ENCODE data around the gene CPSF3. TPM values are rescaled to one million over a fixed set of nuclear protein-coding genes. Genes with fewer than 3 reads are reported as not detected.
A peak's percentile ranks its signal among the peaks of the same experiment; 100 is the strongest.

The CPSF3 gene
- total RNA-seq, 1 experiment from 2014 or later = 26.5 TPM

DNA sequence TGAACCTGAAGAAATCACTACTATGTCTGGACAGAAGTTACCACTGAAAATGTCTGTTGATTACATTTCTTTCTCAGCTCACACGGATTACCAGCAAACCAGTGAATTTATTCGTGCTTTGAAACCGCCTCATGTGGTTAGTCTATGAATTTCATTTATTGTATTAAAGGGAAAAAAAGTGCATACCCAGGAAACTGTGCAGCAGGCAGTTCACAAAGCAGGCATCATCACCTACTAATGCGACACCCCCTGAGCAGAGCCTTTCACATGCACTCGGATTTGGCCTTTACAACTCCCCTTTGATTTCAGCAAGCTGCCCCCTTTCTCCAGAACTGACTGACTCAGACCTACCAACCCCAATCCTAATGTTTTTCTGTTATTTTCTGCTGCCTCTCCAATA lies 20.1 kb downstream of the CPSF3 start:
- in situ Hi-C loops (cut with HindIII; ENCODE audit: low pct_unique_long_range_greater_than_20kb, low sequenced_read_pairs) = no loop called here
- DNase-seq (ENCODE audit: low read depth) = no peak

DNA sequence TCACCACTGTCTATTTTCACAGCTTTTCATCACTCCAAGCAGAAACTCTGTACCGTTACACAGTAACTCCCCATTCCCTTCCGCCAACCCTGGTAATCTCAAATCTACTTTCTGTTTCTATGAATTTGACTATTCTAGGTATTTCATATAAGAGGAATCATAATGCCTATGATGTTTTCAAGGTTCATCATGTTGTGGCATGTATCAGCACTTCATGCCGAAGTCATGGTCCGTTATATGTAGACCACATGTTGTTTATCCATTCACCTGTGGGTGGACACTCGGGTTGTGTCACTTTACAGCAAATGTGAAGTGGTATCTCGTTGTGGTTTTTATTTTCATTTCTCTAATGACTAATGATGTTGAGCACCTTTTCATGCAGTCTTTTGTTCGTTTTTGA lies 21.6 kb downstream of the CPSF3 start:
- DNase-seq (ENCODE audit: low read depth) = no peak
- in situ Hi-C loops (cut with HindIII; ENCODE audit: low pct_unique_long_range_greater_than_20kb, low sequenced_read_pairs) = no loop called here

DNA sequence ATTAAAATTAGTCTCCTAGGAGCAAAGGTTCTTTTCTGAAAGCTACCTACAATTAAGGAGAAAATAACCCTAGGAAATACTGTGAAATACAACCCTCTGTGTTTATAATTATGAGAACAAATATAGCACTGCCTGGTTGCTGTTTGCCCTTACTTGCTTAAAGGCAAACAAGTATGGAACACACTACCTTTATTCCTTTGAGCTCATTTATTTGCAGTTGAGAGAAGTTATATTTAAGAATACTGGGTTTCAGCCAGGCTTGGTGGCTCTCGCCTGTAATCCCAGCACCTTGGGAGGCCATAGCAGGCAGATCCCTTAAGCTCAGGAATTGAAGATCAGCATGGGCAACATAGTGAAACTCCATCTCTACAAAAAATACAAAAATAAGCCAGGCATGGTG lies 27.8 kb downstream of the CPSF3 start:
- in situ Hi-C loops (cut with HindIII; ENCODE audit: low pct_unique_long_range_greater_than_20kb, low sequenced_read_pairs) = no loop called here
- DNase-seq (ENCODE audit: low read depth) = no peak

DNA sequence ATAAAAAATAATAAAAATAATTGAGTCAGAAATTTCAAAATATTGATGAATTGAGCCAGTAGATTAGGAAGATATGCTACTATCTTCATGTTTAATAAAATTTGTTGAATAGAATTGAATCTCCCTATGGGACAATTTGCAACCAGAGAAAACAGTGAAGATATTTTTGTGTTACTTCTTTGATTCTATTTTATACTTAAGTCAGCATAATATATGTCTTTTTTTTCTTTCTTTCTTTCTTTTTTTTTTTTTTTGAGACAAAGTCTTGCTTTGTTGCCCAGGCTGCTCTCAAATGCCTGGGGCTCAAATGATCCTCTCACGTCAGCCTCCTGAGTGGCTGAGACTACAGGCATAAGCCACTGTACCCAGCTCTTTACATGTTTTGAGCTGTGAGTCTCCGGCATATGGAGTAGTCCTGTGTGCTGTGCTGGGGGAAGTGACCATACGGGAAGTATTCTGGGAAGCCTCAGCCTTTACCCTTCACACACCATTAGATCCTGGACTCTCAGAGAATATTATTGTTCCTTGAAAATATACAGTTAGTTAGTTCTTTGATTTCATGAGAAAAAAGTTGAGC lies 37.1 kb downstream of the CPSF3 start:
- no peak for DNase-seq (ENCODE audit: low read depth)
- in situ Hi-C loops (cut with HindIII; ENCODE audit: low pct_unique_long_range_greater_than_20kb, low sequenced_read_pairs) = no loop called here

DNA sequence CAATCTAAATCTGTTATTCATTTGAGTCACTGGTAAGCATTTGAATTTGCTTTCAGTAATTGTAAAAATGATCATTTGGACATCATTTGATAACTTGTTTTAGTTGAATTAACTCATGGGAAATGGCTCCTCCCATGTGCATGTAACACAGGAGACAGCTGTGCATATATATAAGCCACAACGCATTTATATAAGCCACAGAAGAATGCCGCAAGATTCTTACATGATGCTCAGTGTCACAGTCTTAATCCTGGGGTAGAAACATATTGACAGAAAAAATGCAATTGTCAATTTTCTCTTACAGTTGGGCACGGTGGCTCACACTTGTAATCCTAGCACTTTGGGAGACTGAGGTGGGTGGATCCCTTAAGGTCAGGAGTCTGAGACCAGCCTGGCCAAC lies 37.6 kb downstream of the CPSF3 start:
- in situ Hi-C loops (cut with HindIII; ENCODE audit: low pct_unique_long_range_greater_than_20kb, low sequenced_read_pairs) = no loop called here
- no peak for DNase-seq (ENCODE audit: low read depth)

DNA sequence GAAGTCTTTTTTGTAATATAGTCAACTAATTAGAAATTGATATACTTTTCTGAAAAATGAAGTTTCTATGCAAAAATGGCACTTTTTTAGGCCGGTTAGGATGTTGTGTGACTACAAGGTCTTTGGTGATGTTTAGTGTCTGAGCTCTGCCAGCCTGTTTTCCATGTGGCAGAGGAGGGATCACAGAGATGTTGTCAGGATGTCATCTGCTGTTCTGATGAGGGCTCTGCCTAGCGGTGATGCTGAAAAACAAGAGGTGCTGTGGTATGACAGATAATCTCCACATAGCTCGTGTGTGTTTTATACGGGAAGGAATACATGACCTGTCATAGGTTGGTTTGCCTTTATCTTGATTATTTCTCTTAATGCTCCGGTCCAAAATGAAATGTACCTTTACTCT lies 38.9 kb downstream of the CPSF3 start:
- no peak for DNase-seq (ENCODE audit: low read depth)
- in situ Hi-C loops (cut with HindIII; ENCODE audit: low pct_unique_long_range_greater_than_20kb, low sequenced_read_pairs) = no loop called here

DNA sequence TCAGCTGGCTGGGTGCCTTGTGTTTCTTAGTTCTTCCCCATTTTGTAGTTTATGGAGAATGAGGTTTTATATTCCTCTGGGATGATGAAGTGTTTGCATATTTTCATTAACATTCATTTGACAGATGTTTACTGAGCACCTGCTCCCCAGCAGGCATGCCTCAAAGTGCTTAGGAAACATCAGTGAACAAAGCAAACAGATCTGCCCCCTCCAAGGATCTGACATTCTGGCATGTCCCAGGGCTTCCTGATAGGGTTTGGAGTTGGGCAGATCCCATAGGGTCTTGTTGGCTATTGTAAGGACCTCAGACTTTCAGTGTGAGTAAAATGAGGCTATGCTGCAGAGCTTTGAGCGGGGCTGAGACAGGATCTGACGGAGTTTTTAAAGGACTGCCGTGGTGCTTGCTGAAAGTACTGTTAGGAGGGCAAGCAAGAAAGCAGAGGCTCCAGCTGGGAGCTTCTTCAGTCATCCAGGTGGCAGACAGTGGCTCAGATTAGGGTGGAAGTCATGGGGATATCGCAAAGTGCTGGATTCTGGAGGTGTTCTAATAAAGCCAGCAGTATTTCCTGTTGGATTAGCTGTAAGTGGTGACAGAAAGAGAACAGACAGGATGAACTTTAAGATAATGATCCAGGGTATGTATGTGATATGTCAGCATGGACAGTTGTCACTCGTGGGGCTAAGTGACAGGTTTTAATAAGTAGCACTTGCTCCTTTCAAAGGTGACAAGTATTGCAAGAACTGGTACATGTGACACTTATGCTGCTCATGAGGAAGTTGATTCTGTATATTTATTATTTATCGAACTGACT lies 39.6 kb downstream of the CPSF3 start:
- no peak for DNase-seq (ENCODE audit: low read depth)
- in situ Hi-C loops (cut with HindIII; ENCODE audit: low pct_unique_long_range_greater_than_20kb, low sequenced_read_pairs) = no loop called here

DNA sequence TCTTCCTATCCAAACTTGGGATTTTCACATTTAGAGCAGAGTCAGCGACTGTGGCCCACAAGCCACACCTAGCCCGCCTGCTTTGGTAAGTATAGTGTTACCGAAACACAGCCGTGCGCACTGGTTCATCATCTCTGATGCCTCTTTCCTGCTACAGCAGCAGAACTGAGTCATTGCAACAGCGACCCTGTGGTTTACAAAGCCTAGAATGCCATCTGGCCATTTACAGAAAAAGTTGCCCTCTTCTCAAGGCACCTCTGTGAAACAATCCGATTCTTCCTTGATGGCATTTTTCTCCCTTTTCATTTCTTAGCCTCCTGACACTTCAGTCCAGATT lies 40.2 kb downstream of the CPSF3 start:
- DNase-seq (ENCODE audit: low read depth) = no peak

DNA sequence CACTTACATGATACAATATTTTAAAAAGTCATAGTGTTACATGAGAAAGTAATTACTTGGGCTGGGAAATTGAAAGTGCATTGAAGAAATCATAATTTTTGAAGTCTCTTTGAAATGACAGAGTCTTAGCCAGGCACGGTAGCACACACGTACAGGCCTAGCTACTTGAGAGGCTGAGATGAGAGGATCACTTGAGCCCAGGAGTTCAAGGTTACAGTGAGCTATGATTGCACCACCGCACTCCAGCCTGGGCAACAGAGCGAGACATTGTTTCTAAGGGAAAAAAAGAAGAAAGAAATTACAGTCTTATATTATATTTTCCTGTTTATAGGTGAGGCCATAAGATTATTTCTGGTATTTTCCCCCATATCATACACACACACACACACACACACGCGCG lies 41.7 kb downstream of the CPSF3 start:
- DNase-seq (ENCODE audit: low read depth) = no peak
- in situ Hi-C loops (cut with HindIII; ENCODE audit: low pct_unique_long_range_greater_than_20kb, low sequenced_read_pairs) = no loop called here

More for the DNA sequence above, 40.2 kb downstream of the CPSF3 start:
- in situ Hi-C loops (cut with HindIII; ENCODE audit: low pct_unique_long_range_greater_than_20kb, low sequenced_read_pairs) = no loop called here

DNA sequence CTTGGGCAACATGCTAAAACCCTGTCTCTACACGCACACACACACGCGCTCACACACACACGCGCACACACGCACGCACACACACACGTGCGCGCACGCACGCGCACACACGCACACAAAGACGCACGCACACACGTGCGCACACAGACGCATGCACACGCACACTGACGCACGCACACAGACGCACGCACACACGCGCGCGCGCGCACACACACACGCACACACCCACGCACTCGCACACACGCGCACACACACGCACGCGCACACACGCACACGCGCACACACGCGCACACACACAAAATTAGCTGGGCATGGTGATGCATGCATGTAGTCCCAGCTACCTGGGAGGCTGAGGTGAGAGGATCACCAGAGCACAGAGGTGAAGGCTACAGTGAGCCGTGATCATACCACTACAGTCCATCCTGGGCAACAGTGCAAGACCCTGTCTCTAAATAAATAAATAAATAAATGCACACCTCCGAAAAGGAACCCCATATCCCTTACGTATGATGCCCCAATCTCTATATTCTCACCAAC lies 42.8 kb downstream of the CPSF3 start:
- DNase-seq (ENCODE audit: low read depth) = no peak
- in situ Hi-C loops (cut with HindIII; ENCODE audit: low pct_unique_long_range_greater_than_20kb, low sequenced_read_pairs) = no loop called here

DNA sequence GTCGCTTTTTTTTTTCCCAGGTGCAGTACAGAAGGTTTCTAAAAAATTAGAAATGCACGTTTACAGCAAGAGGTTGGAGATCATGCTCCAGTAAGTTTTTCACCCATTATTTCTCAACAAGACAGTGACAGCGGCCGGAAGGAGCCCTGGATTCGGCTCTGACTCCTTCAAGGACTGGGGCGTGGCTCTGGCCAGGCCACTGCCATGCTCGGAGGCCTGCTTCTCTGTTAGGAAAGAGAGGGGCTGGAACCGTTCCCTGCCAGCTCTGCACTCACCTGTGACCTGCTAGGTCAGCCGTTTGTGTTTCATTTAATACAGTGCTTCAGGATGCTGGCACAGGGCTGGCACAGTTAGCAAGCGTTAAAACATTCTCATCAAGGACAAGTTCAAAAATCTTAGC lies 44.2 kb downstream of the CPSF3 start:
- peak; percentile 67 for DNase-seq (ENCODE audit: low read depth)
- in situ Hi-C loops (cut with HindIII; ENCODE audit: low pct_unique_long_range_greater_than_20kb, low sequenced_read_pairs) = no loop called here

DNA sequence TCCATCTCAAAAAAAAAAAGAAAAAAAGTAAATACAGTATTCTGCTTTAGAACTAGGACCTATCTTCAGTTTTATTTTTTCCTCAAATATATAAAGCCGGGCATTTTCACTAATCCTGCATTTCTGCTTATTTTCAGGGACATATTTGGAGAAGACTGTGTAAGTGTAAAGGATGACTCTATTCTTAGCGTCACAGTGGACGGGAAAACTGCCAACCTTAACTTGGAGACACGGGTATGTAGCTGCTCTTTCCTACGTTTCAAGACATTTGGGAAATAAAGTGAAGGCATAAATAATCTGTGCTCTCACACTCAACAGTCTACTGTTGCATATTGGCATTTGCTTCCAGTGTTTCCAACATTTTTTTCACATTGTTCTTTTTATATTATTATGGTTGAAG lies 47.8 kb downstream of the CPSF3 start:
- in situ Hi-C loops (cut with HindIII; ENCODE audit: low pct_unique_long_range_greater_than_20kb, low sequenced_read_pairs) = no loop called here
- no peak for DNase-seq (ENCODE audit: low read depth)

DNA sequence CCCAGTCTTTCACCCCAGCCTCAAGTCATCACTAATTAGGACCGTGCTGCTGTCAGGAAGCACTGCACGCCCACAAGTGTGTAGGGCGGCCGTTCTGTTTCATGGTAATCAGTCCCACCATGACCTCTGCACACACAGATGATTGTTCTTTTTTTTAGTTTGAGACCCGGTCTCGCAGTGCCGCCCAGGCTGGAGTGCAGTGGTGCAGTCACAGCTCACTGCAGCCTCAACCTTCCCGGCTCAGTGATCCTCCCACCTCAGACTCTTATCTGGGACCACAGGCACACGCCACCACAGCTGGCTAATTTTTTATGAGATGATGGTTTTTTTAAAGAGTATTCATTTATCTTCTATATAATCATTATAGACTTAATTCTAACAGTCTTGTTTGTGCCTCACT lies 49.1 kb downstream of the CPSF3 start:
- in situ Hi-C loops (cut with HindIII; ENCODE audit: low pct_unique_long_range_greater_than_20kb, low sequenced_read_pairs) = no loop called here
- no peak for DNase-seq (ENCODE audit: low read depth)

DNA sequence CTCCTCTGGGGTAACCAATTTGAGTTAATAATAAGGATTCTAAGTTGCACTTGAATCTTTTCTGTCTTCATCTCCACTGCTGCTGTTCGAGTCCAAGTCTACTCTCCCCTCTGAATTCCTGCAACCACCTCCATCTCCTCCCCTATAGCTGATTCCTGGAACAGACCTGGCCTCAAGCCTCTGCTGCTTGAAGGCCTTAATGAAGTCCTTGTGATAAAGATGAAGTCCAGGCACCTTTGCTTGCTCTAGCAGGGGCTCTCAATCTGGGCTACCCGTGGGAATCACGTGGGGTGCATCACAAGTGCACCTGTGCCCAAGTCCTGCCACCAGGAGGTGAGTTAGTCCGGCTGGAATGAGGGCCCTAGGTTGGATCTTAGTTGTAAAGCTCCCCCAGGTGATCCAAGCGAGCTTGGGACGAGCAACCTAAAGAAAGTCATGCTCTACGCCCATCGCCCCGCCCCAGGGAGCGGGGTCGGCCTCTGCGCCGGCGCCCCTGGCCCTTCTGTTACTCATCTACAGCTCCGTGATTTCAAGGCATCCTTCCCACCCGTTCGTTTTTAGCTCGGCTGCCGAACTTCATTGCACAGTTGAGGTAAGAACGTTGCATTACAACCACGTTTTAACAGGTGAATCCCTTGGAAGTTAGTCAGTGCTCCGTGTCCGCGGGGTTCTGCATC lies 50.0 kb downstream of the CPSF3 start:
- no peak for DNase-seq (ENCODE audit: low read depth)
- in situ Hi-C loops (cut with HindIII; ENCODE audit: low pct_unique_long_range_greater_than_20kb, low sequenced_read_pairs) = no loop called here

DNA sequence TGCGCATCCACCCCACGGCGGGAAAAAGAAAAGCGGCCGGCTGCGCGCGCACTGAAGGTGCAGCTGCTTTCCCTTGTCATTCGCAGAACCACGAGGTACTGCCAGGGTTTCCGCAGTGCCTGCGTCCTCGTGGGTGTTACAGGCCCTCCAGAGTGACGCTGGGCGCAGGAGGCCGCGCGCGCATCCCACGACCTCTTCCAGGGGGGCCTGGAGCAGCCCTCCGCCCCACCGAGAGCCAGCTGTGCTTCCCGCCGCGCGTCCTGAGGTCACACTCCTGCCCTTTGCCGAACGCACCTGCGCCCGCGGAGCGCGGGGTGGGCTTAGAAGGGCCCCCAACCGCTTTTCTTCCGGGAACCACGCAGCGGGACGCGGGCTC lies 50.5 kb downstream of the CPSF3 start:
- in situ Hi-C loops (cut with HindIII; ENCODE audit: low pct_unique_long_range_greater_than_20kb, low sequenced_read_pairs) = no loop called here
- no peak for DNase-seq (ENCODE audit: low read depth)

DNA sequence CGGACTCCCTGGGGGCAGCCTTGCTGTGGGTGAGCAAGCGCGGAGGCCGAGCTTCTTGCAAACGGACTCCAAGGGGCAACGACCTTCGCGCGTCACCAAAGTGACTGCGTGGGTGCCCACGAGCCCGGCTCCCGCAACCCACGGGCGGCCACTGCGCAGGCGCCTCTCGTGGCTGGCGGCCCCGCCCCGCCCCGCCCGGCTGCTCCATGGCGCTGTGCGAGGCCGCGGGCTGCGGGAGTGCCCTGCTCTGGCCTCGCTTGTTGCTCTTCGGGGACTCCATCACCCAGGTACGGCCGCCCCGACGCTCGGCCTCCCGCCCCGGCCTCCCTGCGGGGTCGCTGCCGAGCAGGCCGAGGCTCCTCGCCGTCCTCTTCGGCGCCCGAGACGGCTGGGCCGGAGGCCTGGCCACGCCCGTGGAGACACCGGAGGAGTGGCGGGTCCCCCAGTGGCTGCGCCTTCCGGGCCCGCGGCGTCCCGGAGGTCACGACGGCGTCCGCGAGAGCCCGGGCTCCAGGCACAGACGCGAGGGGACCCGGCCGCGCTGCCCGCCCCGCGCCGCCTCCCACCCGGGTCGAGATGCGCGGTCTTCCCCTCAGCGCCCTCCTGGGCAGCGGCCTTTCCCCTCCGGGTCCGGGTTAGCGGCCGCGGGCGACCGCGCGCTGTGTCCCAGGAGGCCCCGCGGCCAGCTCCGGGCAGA lies 51.1 kb downstream of the CPSF3 start, which contains the start of gene IAH1:
Gene IAH1 (plus strand): TSS at position 191 of the 697 bp plus-strand sequence. CDS start 16 bp downstream, at position 207.
- in situ Hi-C loops (cut with HindIII; ENCODE audit: low pct_unique_long_range_greater_than_20kb, low sequenced_read_pairs) = no loop called here
- peak; percentile 75 for DNase-seq (ENCODE audit: low read depth)

DNA sequence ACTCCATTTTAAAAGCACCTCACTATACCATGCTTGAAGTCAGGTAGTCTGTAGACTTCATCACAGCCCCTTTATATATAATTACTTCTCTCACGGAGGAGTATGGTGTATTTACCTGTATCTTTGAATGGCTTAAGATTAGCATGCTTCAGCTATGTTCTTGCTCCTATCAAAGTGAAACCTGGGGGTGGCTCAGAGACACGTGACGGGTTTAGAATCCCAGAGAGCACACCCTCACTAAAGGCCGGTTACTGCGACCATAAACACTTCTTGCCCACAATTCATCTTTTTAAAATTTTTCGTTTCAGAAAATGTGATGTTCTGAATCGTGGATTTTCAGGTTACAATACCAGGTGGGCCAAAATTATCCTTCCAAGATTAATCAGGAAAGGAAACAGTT lies 54.5 kb downstream of the CPSF3 start:
- in situ Hi-C loops (cut with HindIII; ENCODE audit: low pct_unique_long_range_greater_than_20kb, low sequenced_read_pairs) = no loop called here
- no peak for DNase-seq (ENCODE audit: low read depth)

DNA sequence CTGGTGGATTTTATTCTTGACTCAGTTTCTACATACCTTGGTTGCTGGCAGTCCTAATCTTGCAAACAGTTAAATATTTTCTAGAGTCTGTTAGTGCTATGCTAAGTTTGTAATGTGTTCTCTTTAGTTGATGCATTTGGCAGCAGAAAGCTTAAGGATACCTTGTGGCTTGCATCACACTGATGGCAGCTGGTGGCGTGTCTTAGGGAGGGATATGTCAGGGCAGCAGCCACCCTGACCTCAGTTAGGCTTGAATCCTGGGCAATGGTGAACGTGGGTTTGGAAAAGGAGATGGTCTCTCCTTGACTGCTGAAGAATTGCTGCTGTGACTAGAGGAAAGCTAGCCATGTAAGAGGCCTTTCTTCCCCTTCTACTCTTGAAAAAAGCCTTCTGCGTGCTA lies 55.1 kb downstream of the CPSF3 start:
- in situ Hi-C loops (cut with HindIII; ENCODE audit: low pct_unique_long_range_greater_than_20kb, low sequenced_read_pairs) = no loop called here
- DNase-seq (ENCODE audit: low read depth) = no peak

DNA sequence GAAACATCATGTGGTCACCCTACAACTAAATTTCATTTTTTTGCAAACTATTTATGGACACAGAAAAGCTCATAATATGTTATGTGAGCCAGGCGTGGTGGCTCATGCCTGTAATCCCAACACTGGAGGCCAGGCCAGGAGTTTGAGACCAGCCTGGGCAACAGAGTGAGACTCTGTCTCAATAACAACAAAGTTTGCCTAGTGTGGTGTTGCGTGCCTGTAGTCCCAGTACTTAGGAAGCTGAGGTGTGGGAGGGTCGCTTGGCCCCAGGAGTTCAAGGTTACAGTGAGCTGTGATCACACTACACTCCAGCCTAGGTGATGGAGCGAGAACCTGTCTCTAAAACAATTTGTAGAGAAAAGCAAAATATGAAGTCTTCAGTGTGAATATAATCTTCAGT lies 56.7 kb downstream of the CPSF3 start:
- in situ Hi-C loops (cut with HindIII; ENCODE audit: low pct_unique_long_range_greater_than_20kb, low sequenced_read_pairs) = no loop called here

More for the DNA sequence above, 56.7 kb downstream of the CPSF3 start:
- DNase-seq (ENCODE audit: low read depth) = no peak
